A673 (cell line): ENCODE measurements around the gene CHD9NB.

ENCODE experiments used
- CTCF ChIP-seq: fragments of 300-800, 200-600 bp; sonication (generic); conservative IDR thresholded peaks from 2 replicates; pipeline ENCODE4 v1.5.1; 2017; ENCODE audit warnings: low read depth, mild to moderate bottlenecking, antibody characterized with exemption, low read length, moderate library complexity, mixed read lengths
- EZH2 ChIP-seq: fragments of 200-600 bp; sonication (generic); IDR thresholded peaks from 2 replicates; pipeline ENCODE4 v1.6.1; 2017; ENCODE audit warnings: borderline replicate concordance, low read depth, mild to moderate bottlenecking, mixed read lengths, antibody characterized with exemption, low read length; ENCODE audit not compliant: poor library complexity, severe bottlenecking

GRCh38 chr16:52994942-52995341, 57.8 kb downstream of the CHD9NB start:
- no peak for TF ChIP-seq CTCF
- no peak for TF ChIP-seq EZH2
